Coronary artery (tissue), 2 donors: Measurements from ENCODE around the gene PCK1.
A peak's percentile ranks its signal among the peaks of the same experiment; 100 is the strongest.

Source experiments
- DNase-seq: peaks from one replicate; pipeline ENCODE4 v3.0.0-alpha.2; 2017; ENCODE audit warnings: low spot score
- H3K27ac ChIP-seq, 2 donors: fragments of 200-600 bp; sonication (generic); one replicate each; pipeline ENCODE4 v1.5.1; 2016 to 2019
- H3K4me3 ChIP-seq: fragments of 200-600 bp; sonication (generic); 2 replicates; pipeline ENCODE4 v1.5.1; 2016; ENCODE audit warnings: mild to moderate bottlenecking, moderate library complexity
- CTCF ChIP-seq: fragments of 200-600 bp; sonication (generic); IDR thresholded peaks from one replicate; pipeline ENCODE4 v1.5.1; 2019; ENCODE audit warnings: antibody characterized with exemption

The PCK1 gene

GRCh38 chr20:57610261-57610952 is 49.5 kb downstream of the PCK1 start:
- no peak for DNase-seq
- H3K27ac ChIP-seq = no peak overlapping the region
- TF ChIP-seq CTCF = no peak
- no peak overlapping the region for H3K4me3 ChIP-seq

- no peak overlapping the region for H3K4me3 ChIP-seq
- H3K27ac ChIP-seq = no peak overlapping the region
- no peak for DNase-seq
- TF ChIP-seq CTCF = no peak
These were observed 50.8 kb downstream of the PCK1 start for GRCh38 chr20:57611586-57612311.

GRCh38 chr20:57612436-57612835 is 51.5 kb downstream of the PCK1 start:
- no peak for TF ChIP-seq CTCF
- peak; percentile 28 for DNase-seq
- no peak overlapping the region for H3K27ac ChIP-seq
- no peak overlapping the region for H3K4me3 ChIP-seq

- Histone ChIP-seq H3K4me3 (no peak overlapping the region), H3K27ac (no peak overlapping the region)
- no peak for TF ChIP-seq CTCF
- peak; percentile 36 for DNase-seq
These were observed 52.0 kb downstream of the PCK1 start for GRCh38 chr20:57612916-57613315.

GRCh38 chr20:57613481-57613921 is 52.6 kb downstream of the PCK1 start:
- no peak overlapping the region for H3K4me3 ChIP-seq
- H3K27ac ChIP-seq = no peak overlapping the region
- peak; percentile 56 for DNase-seq
- TF ChIP-seq CTCF = no peak

- H3K4me3 ChIP-seq = no peak overlapping the region
- no peak overlapping the region for H3K27ac ChIP-seq
- peak; percentile 62 for DNase-seq
- TF ChIP-seq CTCF = no peak
These were observed 53.9 kb downstream of the PCK1 start for GRCh38 chr20:57614490-57615444.
